ENCODE data around the gene SDE2.
"Not testable (repeated sequence)": the region's sequence is repeated elsewhere in the genome, so short reads cannot be mapped to it uniquely, and the experiment has no call there.

SDE2 gene

GRCh38 chr1:225942574-225942973, 56.6 kb downstream of the SDE2 start:
- no peak for DNase-seq (ENCODE audit: low read depth)

- no peak for DNase-seq (ENCODE audit: low read depth)
Observed at GRCh38 chr1:225941942-225942222, 57.3 kb downstream of the SDE2 start.

- DNase-seq (ENCODE audit: low read depth): no peak
Observed at GRCh38 chr1:225941187-225941941, 57.8 kb downstream of the SDE2 start, which contains the start of gene LEFTY2. LEFTY2 (minus strand) TSS chr1:225941220; CDS start chr1:225941140, 80 bp downstream.

GRCh38 chr1:225940385-225941151, 58.6 kb downstream of the SDE2 start:
- DNase-seq (ENCODE audit: low read depth): no peak

- DNase-seq (ENCODE audit: low read depth): not testable (repeated sequence)
Observed at GRCh38 chr1:225939939-225940310, 59.2 kb downstream of the SDE2 start.

GRCh38 chr1:225939097-225939938, 59.8 kb downstream of the SDE2 start:
- DNase-seq (ENCODE audit: low read depth): not testable (repeated sequence)

- no peak for DNase-seq (ENCODE audit: low read depth)
Observed at GRCh38 chr1:225937048-225937968, 61.8 kb downstream of the SDE2 start.

- no peak for DNase-seq (ENCODE audit: low read depth)
Observed at GRCh38 chr1:225936523-225936922, 62.6 kb downstream of the SDE2 start.

GRCh38 chr1:225936086-225936485, 63.1 kb downstream of the SDE2 start:
- not testable (repeated sequence) for DNase-seq (ENCODE audit: low read depth)

GRCh38 chr1:225934711-225935110, 64.4 kb downstream of the SDE2 start:
- DNase-seq (ENCODE audit: low read depth): no peak

GRCh38 chr1:225933072-225933471, 66.1 kb downstream of the SDE2 start:
- no peak for DNase-seq (ENCODE audit: low read depth)
